Psoas muscle (tissue), 8 donors: ENCODE data around the gene PTPRK. TPM values are rescaled to one million over a fixed set of nuclear protein-coding genes. Genes with fewer than 3 reads are reported as not detected.

Source experiments
- ATAC-seq, 4 donors: fragments of 200-7000 bp; cut with Tn5 transposase; one replicate each; pipeline ENCODE4 v1.9.1; 2020; ENCODE audit warnings: moderate library complexity in 3 of 4, mild to moderate bottlenecking in 2 of 4
- DNase-seq, 2 donors: peaks; one replicate each; pipeline ENCODE4 v3.0.0-alpha.2; 2020
- H3K27ac ChIP-seq: fragments of 200-600 bp; one replicate; pipeline ENCODE4 v1.8.0; 2022
- H3K27me3 ChIP-seq, 3 donors: fragments of 200-600 bp in 1 of 3; one replicate each; pipeline versions ENCODE4 v1.6.1 to v1.8.0; 2013 to 2022; ENCODE audit warnings: low read length in 2 of 3, mild to moderate bottlenecking in 2 of 3, moderate library complexity in 1 of 3; ENCODE audit not compliant: insufficient read depth in 3 of 3
- H3K36me3 ChIP-seq, 2 donors: fragments of 200-600 bp in 1 of 2; one replicate each; pipeline versions ENCODE4 v1.6.1 to v1.8.0; 2013 to 2022; ENCODE audit warnings: low read depth in 1 of 2, mild to moderate bottlenecking in 1 of 2, moderate library complexity in 1 of 2; ENCODE audit not compliant: insufficient read depth in 1 of 2
- H3K4me1 ChIP-seq: fragments of 200-600 bp; one replicate; pipeline ENCODE4 v1.8.0; 2022
- H3K4me3 ChIP-seq: fragments of 200-600 bp; one replicate; pipeline ENCODE4 v1.8.0; 2022; ENCODE audit warnings: mild to moderate bottlenecking
- H3K9me3 ChIP-seq: fragments of 200-600 bp; one replicate; pipeline ENCODE4 v1.8.0; 2022
- WGBS, 3 donors: extraction: QIAGEN DNeasy Blood & Tissue Kit; methylation state at CpG; one replicate each; pipeline versions ENCODE4 v1.1.6 to v1.1.7; 2013; 5-methylcytosine and 5-hydroxymethylcytosine counted together
- intact Hi-C, 2 donors: fragments of 100-400 bp; cut with DNase I; formaldehyde crosslinking; loops; one replicate each; pipeline versions ENCODE4 v1.11.0 to v1.14.2; 2022
- polyA plus RNA-seq, 3 donors: library from polyadenylated mRNA; stranded (reverse); fragments of 200-250 nt; gene quantifications; one replicate each; pipeline ENCODE4 v1.2.3, GENCODE V29; 2013
- total RNA-seq, 4 donors: library from RNA; stranded (reverse); fragmentation: NEBNext Ultra II Directional in 2 of 4; extraction: Animal tissue kit (Norgen Biotek cat#: 25700) in 2 of 4; gene quantifications; one replicate each; pipeline versions ENCODE4 v1.2.1 to v1.2.4, GENCODE V29; 2021 to 2023
- TF ChIP-seq, protein P1 (sequence below): fragments of 200-600 bp; IDR thresholded peaks from one replicate; pipeline ENCODE4 v1.8.0; 2022; ENCODE audit warnings: antibody characterized with exemption
- donor health status: healthy with polysubstance abuse.
- donor health status: DM: no; HTN: no; CAD: no; lungs with moderate emphysema.
- donor health status: Bipolar disorder and iron deficiency.
- donor health status: healthy.
- donor health status: DM: yes; HTN: yes; CAD: no.
- donor health status: DM: no; HTN: no; CAD: no.
- donor health status: DM: no; HTN: no; CAD: no.
- donor health status: DM: yes; HTN: yes; CAD: no.

PTPRK gene
- total and polyA plus RNA-seq, 7 donors: 3.2 to 10.6 (median 9.1) TPM

GRCh38 chr6:128456510-128457230 lies 63.7 kb downstream of the PTPRK start:
- Histone ChIP-seq H3K27ac (no peak overlapping the region), H3K4me1 (no peaks in the 10 kb centered on the region), H3K4me3 (no peak overlapping the region), H3K27me3 (no peaks in the 10 kb centered on the region), H3K9me3 (no peaks in the 10 kb centered on the region), H3K36me3 (no peaks in the 10 kb centered on the region)
- DNase-seq (no peak), ATAC-seq (no peak)
- TF ChIP-seq, protein P1, sequence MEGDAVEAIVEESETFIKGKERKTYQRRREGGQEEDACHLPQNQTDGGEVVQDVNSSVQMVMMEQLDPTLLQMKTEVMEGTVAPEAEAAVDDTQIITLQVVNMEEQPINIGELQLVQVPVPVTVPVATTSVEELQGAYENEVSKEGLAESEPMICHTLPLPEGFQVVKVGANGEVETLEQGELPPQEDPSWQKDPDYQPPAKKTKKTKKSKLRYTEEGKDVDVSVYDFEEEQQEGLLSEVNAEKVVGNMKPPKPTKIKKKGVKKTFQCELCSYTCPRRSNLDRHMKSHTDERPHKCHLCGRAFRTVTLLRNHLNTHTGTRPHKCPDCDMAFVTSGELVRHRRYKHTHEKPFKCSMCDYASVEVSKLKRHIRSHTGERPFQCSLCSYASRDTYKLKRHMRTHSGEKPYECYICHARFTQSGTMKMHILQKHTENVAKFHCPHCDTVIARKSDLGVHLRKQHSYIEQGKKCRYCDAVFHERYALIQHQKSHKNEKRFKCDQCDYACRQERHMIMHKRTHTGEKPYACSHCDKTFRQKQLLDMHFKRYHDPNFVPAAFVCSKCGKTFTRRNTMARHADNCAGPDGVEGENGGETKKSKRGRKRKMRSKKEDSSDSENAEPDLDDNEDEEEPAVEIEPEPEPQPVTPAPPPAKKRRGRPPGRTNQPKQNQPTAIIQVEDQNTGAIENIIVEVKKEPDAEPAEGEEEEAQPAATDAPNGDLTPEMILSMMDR: no peak
- intact Hi-C loops: no loop called here
- 93 to 99% (median 99%) methylated on average over 2 of the region's 2 CpGs for WGBS, 3 donors

DNA sequence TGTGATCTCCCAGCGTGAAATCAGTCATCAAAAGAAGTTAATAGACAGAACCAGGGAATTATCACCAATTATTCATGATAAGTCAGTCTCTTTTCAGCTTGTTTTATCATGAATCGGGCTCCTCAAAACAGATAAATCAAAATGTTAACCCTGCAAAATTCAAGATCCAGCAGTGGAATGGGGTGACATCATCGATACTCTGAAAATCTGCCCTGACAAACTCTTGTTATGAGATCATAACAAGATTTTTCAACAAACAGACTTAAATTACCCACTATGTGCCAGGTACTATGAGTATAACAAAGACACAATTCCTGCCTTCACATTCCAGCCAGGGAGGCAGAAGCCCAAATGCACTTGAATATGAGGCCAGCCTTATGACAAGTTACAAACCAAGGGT lies 64.4 kb downstream of the PTPRK start:
- no peak overlapping the region for H3K4me3 ChIP-seq
- TF ChIP-seq, protein P1: no peak
- no peak for DNase-seq
- no peak for ATAC-seq
- intact Hi-C loops: no loop called here
- H3K36me3 ChIP-seq: no peaks in the 10 kb centered on the region
- H3K27ac ChIP-seq: no peak overlapping the region
- no peaks in the 10 kb centered on the region for H3K9me3 ChIP-seq
- no peaks in the 10 kb centered on the region for H3K4me1 ChIP-seq
- H3K27me3 ChIP-seq: no peaks in the 10 kb centered on the region
- WGBS, 3 donors: 84 to 96% (median 91%) methylated on average over 3 of the region's 3 CpGs

DNA sequence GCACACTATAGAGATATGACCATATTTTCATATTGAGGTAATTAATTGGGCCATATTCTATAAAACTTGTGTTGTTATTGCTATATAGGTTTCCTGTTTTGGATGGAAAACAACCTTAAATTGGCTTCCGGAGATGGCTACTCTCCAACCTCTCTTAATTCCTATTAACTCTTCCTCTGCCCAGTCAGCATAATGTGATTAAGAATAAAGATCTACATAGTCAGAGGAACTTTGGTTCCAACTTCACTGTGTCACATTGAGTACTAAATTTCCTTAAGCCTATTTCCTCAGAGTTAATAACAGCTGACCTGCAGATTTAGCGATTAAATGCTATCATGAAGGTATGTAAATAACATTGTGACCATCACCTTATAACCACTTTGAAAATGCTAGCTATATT lies 67.7 kb downstream of the PTPRK start:
- no peaks in the 10 kb centered on the region for H3K4me1 ChIP-seq
- H3K4me3 ChIP-seq: no peak overlapping the region
- no peak overlapping the region for H3K27ac ChIP-seq
- DNase-seq (no peak), ATAC-seq (no peak)
- no peaks in the 10 kb centered on the region for H3K36me3 ChIP-seq
- H3K9me3 ChIP-seq: no peaks in the 10 kb centered on the region
- WGBS, 3 donors: 62 to 73% (median 65%) methylated on average over 2 of the region's 2 CpGs
- TF ChIP-seq, protein P1: no peak
- H3K27me3 ChIP-seq: no peaks in the 10 kb centered on the region
- intact Hi-C loops: no loop called here

GRCh38 chr6:128446497-128446896 lies 73.9 kb downstream of the PTPRK start:
- no peaks in the 10 kb centered on the region for H3K27me3 ChIP-seq
- intact Hi-C loops: no loop called here
- ATAC-seq: no peak
- no peaks in the 10 kb centered on the region for H3K9me3 ChIP-seq
- DNase-seq: no peak
- no peaks in the 10 kb centered on the region for H3K4me1 ChIP-seq
- H3K4me3 ChIP-seq: no peak overlapping the region
- H3K36me3 ChIP-seq: no peaks in the 10 kb centered on the region
- H3K27ac ChIP-seq: no peak overlapping the region
- TF ChIP-seq, protein P1: no peak
- 77 to 93% (median 78%) methylated on average over 3 of the region's 3 CpGs for WGBS, 3 donors

- Histone ChIP-seq H3K27ac (no peak overlapping the region), H3K27me3 (no peaks in the 10 kb centered on the region), H3K9me3 (no peaks in the 10 kb centered on the region), H3K4me1 (no peaks in the 10 kb centered on the region), H3K36me3 (no peaks in the 10 kb centered on the region), H3K4me3 (no peak overlapping the region)
- TF ChIP-seq, protein P1: no peak
- ATAC-seq: no peak
- intact Hi-C loops: no loop called here
- WGBS, 3 donors: 85 to 91% (median 88%) methylated on average over 3 of the region's 3 CpGs
- no peak for DNase-seq
These were observed 76.8 kb downstream of the PTPRK start for GRCh38 chr6:128443553-128443952.
